ENCODE data around the gene SGO2. TPM values are rescaled to one million over a fixed set of nuclear protein-coding genes. Genes with fewer than 3 reads are reported as not detected.

The SGO2 gene, protein sequence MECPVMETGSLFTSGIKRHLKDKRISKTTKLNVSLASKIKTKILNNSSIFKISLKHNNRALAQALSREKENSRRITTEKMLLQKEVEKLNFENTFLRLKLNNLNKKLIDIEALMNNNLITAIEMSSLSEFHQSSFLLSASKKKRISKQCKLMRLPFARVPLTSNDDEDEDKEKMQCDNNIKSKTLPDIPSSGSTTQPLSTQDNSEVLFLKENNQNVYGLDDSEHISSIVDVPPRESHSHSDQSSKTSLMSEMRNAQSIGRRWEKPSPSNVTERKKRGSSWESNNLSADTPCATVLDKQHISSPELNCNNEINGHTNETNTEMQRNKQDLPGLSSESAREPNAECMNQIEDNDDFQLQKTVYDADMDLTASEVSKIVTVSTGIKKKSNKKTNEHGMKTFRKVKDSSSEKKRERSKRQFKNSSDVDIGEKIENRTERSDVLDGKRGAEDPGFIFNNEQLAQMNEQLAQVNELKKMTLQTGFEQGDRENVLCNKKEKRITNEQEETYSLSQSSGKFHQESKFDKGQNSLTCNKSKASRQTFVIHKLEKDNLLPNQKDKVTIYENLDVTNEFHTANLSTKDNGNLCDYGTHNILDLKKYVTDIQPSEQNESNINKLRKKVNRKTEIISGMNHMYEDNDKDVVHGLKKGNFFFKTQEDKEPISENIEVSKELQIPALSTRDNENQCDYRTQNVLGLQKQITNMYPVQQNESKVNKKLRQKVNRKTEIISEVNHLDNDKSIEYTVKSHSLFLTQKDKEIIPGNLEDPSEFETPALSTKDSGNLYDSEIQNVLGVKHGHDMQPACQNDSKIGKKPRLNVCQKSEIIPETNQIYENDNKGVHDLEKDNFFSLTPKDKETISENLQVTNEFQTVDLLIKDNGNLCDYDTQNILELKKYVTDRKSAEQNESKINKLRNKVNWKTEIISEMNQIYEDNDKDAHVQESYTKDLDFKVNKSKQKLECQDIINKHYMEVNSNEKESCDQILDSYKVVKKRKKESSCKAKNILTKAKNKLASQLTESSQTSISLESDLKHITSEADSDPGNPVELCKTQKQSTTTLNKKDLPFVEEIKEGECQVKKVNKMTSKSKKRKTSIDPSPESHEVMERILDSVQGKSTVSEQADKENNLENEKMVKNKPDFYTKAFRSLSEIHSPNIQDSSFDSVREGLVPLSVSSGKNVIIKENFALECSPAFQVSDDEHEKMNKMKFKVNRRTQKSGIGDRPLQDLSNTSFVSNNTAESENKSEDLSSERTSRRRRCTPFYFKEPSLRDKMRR
- polyA plus RNA-seq (2013, experiment 1 of 2), result 3.5 TPM
- polyA plus RNA-seq (2013, experiment 2 of 2), result 3.7 TPM

DNA sequence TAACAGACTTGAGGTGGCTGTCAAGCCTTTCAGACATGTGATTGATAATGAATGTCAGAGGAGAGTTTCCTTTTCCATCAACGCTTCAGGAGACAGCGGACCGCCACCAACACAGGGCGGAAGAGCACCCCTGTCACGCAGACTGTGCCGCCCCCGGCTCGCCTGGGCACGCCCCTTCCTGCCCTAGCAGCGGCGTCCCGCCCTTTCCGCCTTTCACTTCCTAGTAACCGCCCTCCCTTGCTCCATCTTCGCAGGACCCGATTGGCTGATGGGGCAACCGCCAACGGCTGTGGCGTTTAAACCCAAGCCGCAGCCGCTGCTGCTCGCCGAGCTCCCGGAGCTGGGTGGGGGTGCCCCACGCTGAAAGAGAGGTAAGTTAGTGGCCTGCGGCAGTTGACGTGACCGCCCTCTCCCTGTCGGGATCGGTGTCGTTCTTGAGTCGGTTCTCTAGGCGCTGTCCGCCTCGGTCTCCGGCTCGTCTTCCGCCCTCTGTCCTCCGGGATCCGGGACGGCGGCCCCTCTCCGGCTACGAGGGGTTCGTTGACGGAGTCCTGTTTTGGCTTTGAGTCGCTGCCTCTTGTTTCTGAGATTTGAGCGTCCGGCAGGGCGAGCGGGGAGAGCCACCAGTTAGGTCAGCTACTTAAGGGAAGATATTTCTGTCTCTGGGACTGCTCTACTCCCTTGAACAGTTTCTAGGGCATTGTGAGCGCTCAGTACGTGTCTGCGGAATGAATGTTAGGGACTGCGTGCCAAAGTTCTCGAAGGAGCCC lies at the start of gene SGO2:
TSS of gene SGO2 (plus strand) at position 326 of the 770 bp plus-strand sequence. CDS start 6,769 bp downstream, outside the sequence.
- H3K14ac ChIP-seq (ENCODE audit: low read length in 2 of 2), result no peak within 1 kb of the TSS
- H3K18ac ChIP-seq (ENCODE audit: low read depth in 1 of 2, low read length in 2 of 2), result peak within 1 kb of the TSS; percentile 11 to 70
- DNase-seq, result peak; percentile 96
- H2BK12ac ChIP-seq (ENCODE audit: low read length in 2 of 2), result no peak within 1 kb of the TSS
- peak within 1 kb of the TSS; percentile 84 for H3K4me2 ChIP-seq (ENCODE audit: low read length, poor library complexity, severe bottlenecking)
- H3K79me1 ChIP-seq (replicated peaks; ENCODE audit: low read length, poor library complexity, severe bottlenecking), result peaks cover 21% of the 10 kb centered on the region
- no peak within 1 kb of the TSS for H2BK5ac ChIP-seq (ENCODE audit: low read depth, low read length, poor library complexity, severe bottlenecking)
- peak within 1 kb of the TSS; percentile 90 for H3K9ac ChIP-seq (ENCODE audit: low read length)
- H4K8ac ChIP-seq (ENCODE audit: low read length), result peak within 1 kb of the TSS; percentile 4
- H2BK15ac ChIP-seq (ENCODE audit: low read depth, poor library complexity, severe bottlenecking), result no peak within 1 kb of the TSS
- no peak within 1 kb of the TSS for H2BK120ac ChIP-seq (ENCODE audit: low read depth, low read length)
- no peak within 1 kb of the TSS for H2AK5ac ChIP-seq (ENCODE audit: low read length, severe bottlenecking)
- H2AFZ ChIP-seq (ENCODE audit: low read depth, low read length), result peak within 1 kb of the TSS; percentile 92
- H3K9me3 ChIP-seq (ENCODE audit: control insufficient read depth, low read length), result no peaks in the 10 kb centered on the region
- no peak within 1 kb of the TSS for H4K91ac ChIP-seq (ENCODE audit: low read length)
- H3K36me3 ChIP-seq (ENCODE audit: control insufficient read depth in 1 of 2, insufficient read depth in 2 of 2, low read depth in 1 of 2, low read length in 2 of 2), result no peaks in the 10 kb centered on the region
- WGBS, result under 1% methylated on average over 52 of the region's 56 CpGs
- peaks cover 2% of the 10 kb centered on the region for H3K4me1 ChIP-seq (ENCODE audit: control insufficient read depth, insufficient read depth, low read depth, low read length)
- no peak within 1 kb of the TSS for H3K23ac ChIP-seq (ENCODE audit: low read length in 2 of 2)
- peak within 1 kb of the TSS; percentile 47 for H3K27ac ChIP-seq (ENCODE audit: low read length, poor library complexity, severe bottlenecking)
- H3K4ac ChIP-seq (ENCODE audit: low read depth in 1 of 2, low read length in 2 of 2), result peak within 1 kb of the TSS; percentile 20 to 30
- H3K4me3 ChIP-seq (ENCODE audit: insufficient read depth in 1 of 2, low read depth in 1 of 2, low read length in 2 of 2), result peak within 1 kb of the TSS; percentile 85
- H3K27me3 ChIP-seq (ENCODE audit: control insufficient read depth in 1 of 2, insufficient read depth in 1 of 2, low read length in 2 of 2), result peaks cover 4 to 6% of the 10 kb centered on the region in 2 experiments

DNA sequence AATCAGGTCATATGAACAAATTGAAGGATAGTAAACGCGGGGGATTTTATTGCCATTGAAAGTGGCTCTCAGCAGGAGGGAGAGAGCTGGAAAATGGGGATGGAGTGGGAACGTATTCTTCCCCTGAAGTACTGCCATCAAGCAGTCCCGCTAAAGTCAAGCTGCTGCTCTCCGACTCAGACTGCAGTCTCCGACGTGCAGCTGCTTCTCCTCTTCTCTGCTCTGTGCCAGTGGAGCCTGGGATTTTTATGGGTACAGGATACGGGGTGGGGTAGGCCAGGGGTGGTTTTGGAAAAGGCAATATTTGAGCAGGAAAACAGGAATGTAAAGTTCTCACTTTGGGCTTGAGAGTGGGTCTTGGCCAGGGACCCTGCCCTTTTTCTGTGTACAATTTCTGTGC lies 49.2 kb upstream of the SGO2 start:
- no peaks in the 10 kb centered on the region for H3K9me3 ChIP-seq (ENCODE audit: control insufficient read depth, low read length)
- H3K27ac ChIP-seq (ENCODE audit: low read length, poor library complexity, severe bottlenecking), result no peak overlapping the region
- no peak overlapping the region for H2AK5ac ChIP-seq (ENCODE audit: low read length, severe bottlenecking)
- H4K91ac ChIP-seq (ENCODE audit: low read length), result no peak overlapping the region
- H4K8ac ChIP-seq (ENCODE audit: low read length), result no peak overlapping the region
- peaks cover 20% of the 10 kb centered on the region for H3K79me1 ChIP-seq (replicated peaks; ENCODE audit: low read length, poor library complexity, severe bottlenecking)
- H3K4ac ChIP-seq (ENCODE audit: low read depth in 1 of 2, low read length in 2 of 2), result no peak overlapping the region
- H3K4me3 ChIP-seq (ENCODE audit: insufficient read depth in 1 of 2, low read depth in 1 of 2, low read length in 2 of 2), result no peak overlapping the region
- no peak overlapping the region for H3K18ac ChIP-seq (ENCODE audit: low read depth in 1 of 2, low read length in 2 of 2)
- H3K23ac ChIP-seq (ENCODE audit: low read length in 2 of 2), result no peak overlapping the region
- no peak overlapping the region for H3K14ac ChIP-seq (ENCODE audit: low read length in 2 of 2)
- H2AFZ ChIP-seq (ENCODE audit: low read depth, low read length), result no peak overlapping the region
- H3K9ac ChIP-seq (ENCODE audit: low read length), result peak overlapping the region; percentile 47
- WGBS, result 86% methylated on average over 7 of the region's 8 CpGs
- no peak overlapping the region for H2BK120ac ChIP-seq (ENCODE audit: low read depth, low read length)
- peaks cover 7% of the 10 kb centered on the region for H3K4me1 ChIP-seq (ENCODE audit: control insufficient read depth, insufficient read depth, low read depth, low read length)
- H2BK12ac ChIP-seq (ENCODE audit: low read length in 2 of 2), result no peak overlapping the region
- no peak overlapping the region for H3K4me2 ChIP-seq (ENCODE audit: low read length, poor library complexity, severe bottlenecking)
- H2BK15ac ChIP-seq (ENCODE audit: low read depth, poor library complexity, severe bottlenecking), result no peak overlapping the region
- H2BK5ac ChIP-seq (ENCODE audit: low read depth, low read length, poor library complexity, severe bottlenecking), result no peak overlapping the region
- DNase-seq, result no peak
- no peaks in the 10 kb centered on the region for H3K27me3 ChIP-seq (ENCODE audit: control insufficient read depth in 1 of 2, insufficient read depth in 1 of 2, low read length in 2 of 2)
- H3K36me3 ChIP-seq (ENCODE audit: control insufficient read depth in 1 of 2, insufficient read depth in 2 of 2, low read depth in 1 of 2, low read length in 2 of 2), result peaks cover 45 to 55% of the 10 kb centered on the region in 2 experiments

DNA sequence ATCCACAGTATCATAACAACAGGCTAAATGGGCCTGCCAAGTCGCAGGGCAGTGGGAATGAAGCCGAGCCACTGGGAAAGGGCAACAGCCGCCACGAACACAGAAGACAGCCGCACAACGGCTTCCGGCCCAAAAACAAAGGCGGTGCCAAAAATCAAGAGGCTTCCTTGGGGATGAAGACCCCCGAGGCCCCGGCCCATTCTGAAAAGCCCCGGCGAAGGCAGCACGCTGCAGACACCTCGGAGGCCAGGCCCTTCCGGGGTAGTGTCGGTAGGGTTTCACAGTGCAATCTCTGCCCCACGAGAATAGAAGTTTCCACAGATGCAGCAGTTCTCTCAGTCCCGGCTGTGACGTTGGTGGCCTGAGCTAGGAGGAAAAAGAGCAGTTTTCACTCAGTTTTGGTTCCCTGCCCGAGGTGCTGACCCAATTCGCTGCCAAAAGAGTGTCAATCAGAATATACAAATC lies 48.3 kb upstream of the SGO2 start:
- H2BK120ac ChIP-seq (ENCODE audit: low read depth, low read length), result no peak overlapping the region

More for the DNA sequence above, 48.3 kb upstream of the SGO2 start:
- Histone ChIP-seq H2BK5ac (ENCODE audit: low read depth, low read length, poor library complexity, severe bottlenecking) (no peak overlapping the region), H3K27ac (ENCODE audit: low read length, poor library complexity, severe bottlenecking) (no peak overlapping the region), H3K36me3 (ENCODE audit: control insufficient read depth in 1 of 2, insufficient read depth in 2 of 2, low read depth in 1 of 2, low read length in 2 of 2) (peaks cover 39 to 46% of the 10 kb centered on the region in 2 experiments), H2BK15ac (ENCODE audit: low read depth, poor library complexity, severe bottlenecking) (no peak overlapping the region), H3K9ac (ENCODE audit: low read length) (peak overlapping the region; percentile 47), H4K91ac (ENCODE audit: low read length) (no peak overlapping the region), H3K9me3 (ENCODE audit: control insufficient read depth, low read length) (no peaks in the 10 kb centered on the region), H3K27me3 (ENCODE audit: control insufficient read depth in 1 of 2, insufficient read depth in 1 of 2, low read length in 2 of 2) (no peaks in the 10 kb centered on the region), H3K79me1 (replicated peaks; ENCODE audit: low read length, poor library complexity, severe bottlenecking) (peaks cover 14% of the 10 kb centered on the region), H3K18ac (ENCODE audit: low read depth in 1 of 2, low read length in 2 of 2) (no peak overlapping the region), H2AK5ac (ENCODE audit: low read length, severe bottlenecking) (no peak overlapping the region), H3K4me2 (ENCODE audit: low read length, poor library complexity, severe bottlenecking) (no peak overlapping the region), H3K23ac (ENCODE audit: low read length in 2 of 2) (no peak overlapping the region), H3K4me3 (ENCODE audit: insufficient read depth in 1 of 2, low read depth in 1 of 2, low read length in 2 of 2) (no peak overlapping the region), H3K4ac (ENCODE audit: low read depth in 1 of 2, low read length in 2 of 2) (peak overlapping the region in 1 of 2 experiments; percentile 29), H2BK12ac (ENCODE audit: low read length in 2 of 2) (no peak overlapping the region), H2AFZ (ENCODE audit: low read depth, low read length) (no peak overlapping the region), H4K8ac (ENCODE audit: low read length) (no peak overlapping the region), H3K14ac (ENCODE audit: low read length in 2 of 2) (no peak overlapping the region), H3K4me1 (ENCODE audit: control insufficient read depth, insufficient read depth, low read depth, low read length) (peaks cover 7% of the 10 kb centered on the region)
- no peak for DNase-seq
- WGBS, result over 99% methylated on average over 21 of the region's 21 CpGs
